GM18951 (cell line): Measurements from ENCODE around the gene LRPAP1.

Experiments used
- POLR2A ChIP-seq: IDR thresholded peaks from 4 replicates; pipeline ENCODE4 v1.6.1; 2011; ENCODE audit warnings: mild to moderate bottlenecking; ENCODE audit not compliant: insufficient read length, insufficient read depth; ENCODE audit errors: extremely low read depth
- in situ Hi-C: fragments of 300-500 bp; cut with MboI; formaldehyde crosslinking; loops from one replicate; pipeline ENCODE4 v1.12.0; 2022; ENCODE audit warnings: low sequenced_read_pairs, mixed read lengths, inconsistent platforms; ENCODE audit not compliant: unreplicated experiment

LRPAP1 gene

DNA sequence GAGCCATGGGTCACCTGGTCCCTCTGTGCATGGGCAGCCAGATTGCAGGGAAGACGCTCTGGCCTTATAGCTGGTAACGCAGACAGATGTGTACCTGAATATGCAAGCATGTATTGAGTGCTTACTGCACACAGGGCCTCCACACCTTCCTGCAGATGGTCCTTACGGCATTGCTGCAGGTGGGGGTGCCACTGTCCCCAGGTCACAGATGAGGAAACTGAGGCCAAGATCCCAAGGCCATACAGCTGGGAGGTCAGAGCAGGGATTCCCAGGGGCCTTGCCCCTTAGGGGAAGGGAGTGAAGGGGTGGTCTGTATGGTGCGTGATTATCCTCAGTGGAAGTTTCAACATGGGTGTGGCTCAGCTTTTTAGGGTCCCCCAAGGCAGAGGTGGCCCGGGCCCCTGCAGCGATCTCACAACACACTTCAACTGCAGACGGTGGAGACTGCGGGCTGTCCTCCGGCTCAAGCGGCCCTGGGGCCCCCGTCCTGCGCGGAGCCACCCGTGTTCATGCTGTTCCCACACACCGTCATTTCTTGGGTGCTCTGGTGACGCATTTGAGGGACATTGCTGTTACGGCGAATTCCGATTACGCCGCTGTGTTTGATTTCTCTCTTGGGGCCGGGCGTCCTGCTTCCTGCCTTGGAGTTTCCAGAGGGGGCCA, 61.0 kb downstream of the LRPAP1 start:
- in situ Hi-C loops: no loop called here
- TF ChIP-seq POLR2A: no peak

DNA sequence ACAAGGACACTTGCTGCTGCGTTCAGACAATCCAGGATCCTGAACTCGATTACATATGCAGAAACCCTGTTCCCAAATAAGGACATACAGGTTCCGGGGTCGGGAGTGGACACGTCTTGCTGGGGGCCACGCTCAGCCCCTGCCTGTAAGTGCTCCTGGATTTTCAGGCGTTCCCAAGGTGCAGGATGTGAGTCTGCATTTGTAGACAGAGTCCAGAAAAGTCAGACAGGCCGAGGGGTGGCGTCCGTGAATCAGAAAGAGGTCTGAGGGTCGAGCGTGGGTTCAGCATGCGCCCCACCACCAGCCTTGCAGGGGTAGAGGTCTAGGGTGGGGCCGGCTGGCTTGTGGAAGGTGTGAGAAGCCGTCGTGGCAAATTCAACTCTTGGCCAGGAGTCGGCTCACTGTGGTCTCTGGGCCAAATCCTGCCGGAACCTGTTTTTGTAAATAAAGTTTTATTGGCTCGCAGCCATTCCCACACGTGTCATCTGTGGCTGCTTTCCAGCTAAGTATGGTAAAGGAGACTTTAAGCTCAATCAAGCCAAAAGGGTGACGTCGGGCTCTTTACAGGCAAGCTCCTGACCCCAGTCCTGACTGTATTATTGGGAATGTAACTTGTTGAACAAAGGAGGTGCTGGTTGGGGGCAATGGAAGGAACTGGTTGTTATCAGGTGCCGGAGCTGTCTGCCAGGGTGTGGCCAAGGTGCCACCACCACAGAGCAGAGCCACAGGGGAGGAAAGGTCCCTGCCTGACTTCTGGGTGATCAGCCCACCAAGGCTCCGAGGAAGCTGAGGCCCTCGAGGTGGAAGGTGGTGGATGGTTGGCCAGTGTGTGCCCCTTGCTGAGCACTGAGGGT, 61.8 kb downstream of the LRPAP1 start:
- no peak for TF ChIP-seq POLR2A
- in situ Hi-C loops: no loop called here

DNA sequence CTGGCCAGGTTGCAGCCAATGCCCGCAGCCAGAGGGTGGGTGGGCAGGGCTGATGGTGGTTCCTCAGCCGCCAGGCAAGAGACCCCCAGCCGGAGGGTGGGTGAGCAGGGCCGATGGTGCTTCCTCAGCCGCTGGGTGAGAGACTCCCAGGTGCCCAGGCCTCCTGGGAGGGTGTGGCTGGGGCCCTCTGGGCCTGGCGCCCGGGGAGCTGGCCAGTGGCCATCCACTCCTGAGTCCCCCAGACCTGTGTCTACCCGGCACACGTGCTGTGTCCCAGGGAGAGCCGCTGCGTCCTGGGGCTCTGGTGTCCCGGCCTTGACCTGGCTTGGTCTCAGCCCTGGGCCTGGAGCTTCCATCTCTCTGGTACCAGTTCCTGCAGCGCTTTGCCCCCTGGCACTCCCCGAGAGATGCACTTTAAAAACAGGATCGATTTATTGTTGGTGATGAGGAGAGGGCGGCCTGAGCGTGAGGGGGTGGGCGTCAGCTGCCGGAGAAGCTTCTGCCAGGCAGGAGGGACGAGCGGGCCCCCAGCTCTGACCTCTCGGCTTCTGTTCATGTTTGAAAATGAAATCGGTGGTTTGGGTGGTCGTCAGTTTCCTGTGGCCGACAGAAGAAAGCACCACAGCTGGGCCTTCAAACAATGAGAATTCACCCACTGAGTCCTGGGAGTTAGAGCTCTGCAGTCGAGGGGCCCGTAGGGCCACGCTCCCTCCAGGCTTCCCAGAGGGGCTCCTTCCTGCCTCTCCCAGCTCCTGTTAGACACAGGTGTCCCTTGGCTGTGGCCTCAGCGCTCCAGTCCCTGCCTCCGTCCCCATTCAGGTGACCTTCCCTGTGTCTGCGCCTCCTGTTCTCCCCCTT, 62.6 kb downstream of the LRPAP1 start:
- in situ Hi-C loops: no loop called here
- no peak for TF ChIP-seq POLR2A

DNA sequence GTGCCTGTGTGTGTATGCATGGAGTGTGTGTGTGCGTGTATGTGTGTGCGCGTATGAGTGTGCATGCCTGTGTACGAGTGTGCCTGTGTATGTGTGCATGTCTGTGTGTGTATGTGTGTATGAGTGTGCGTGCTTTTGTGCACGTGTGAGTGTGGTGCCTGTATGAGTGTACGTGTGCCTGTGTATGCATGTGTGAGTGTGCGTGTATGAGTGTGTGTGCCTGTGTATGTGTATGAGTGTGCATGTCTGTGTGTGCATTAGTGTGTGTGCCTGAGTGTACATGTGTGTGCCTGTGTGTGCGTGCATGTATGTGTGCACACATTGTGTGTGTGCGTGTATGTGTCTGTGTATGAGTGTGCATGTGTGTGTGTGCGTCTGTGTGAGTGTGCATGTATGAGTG, 63.4 kb downstream of the LRPAP1 start:
- no peak for TF ChIP-seq POLR2A
- in situ Hi-C loops: no loop called here

DNA sequence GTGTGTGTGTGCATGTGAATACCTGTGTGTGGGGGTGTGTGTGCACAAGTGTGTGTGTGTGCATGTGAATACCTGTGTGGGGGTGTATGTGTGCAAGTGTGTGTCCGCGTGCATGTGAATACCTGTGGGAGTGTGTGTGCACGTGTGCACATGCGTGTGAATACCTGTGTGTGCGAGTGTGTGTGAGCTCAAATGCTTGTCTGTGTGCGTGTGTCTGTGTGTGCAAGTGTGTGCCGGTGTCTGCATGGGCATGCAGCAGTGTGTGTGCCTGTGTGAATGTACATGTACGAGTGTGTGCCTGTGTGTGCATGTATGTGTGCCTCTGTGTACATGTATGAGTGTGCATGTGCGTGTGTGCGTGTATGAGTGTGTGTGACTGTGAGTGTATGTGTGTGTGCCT, 64.1 kb downstream of the LRPAP1 start:
- no peak for TF ChIP-seq POLR2A
- in situ Hi-C loops: no loop called here

DNA sequence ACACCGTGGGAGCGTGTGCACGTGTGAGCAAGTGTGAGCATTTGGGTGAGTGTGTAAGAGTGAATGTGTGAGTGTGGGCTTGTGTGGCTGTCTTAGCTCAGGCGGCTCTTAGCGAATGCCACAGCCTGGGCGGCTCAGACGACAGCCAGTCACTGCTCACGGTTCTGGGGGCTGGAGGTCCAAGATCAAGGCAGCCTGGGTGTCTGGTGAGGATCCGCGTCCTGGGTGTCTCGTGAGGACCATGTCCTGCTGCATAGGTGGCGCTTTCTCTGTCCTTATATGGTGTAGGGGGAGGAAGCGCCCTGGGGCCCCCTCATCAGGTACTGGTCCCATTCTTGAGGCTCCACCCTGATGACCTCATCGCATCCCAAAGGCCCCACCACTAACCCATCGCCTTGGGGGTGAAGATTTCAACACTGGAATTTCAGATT, 64.6 kb downstream of the LRPAP1 start:
- TF ChIP-seq POLR2A: no peak
- in situ Hi-C loops: no loop called here

DNA sequence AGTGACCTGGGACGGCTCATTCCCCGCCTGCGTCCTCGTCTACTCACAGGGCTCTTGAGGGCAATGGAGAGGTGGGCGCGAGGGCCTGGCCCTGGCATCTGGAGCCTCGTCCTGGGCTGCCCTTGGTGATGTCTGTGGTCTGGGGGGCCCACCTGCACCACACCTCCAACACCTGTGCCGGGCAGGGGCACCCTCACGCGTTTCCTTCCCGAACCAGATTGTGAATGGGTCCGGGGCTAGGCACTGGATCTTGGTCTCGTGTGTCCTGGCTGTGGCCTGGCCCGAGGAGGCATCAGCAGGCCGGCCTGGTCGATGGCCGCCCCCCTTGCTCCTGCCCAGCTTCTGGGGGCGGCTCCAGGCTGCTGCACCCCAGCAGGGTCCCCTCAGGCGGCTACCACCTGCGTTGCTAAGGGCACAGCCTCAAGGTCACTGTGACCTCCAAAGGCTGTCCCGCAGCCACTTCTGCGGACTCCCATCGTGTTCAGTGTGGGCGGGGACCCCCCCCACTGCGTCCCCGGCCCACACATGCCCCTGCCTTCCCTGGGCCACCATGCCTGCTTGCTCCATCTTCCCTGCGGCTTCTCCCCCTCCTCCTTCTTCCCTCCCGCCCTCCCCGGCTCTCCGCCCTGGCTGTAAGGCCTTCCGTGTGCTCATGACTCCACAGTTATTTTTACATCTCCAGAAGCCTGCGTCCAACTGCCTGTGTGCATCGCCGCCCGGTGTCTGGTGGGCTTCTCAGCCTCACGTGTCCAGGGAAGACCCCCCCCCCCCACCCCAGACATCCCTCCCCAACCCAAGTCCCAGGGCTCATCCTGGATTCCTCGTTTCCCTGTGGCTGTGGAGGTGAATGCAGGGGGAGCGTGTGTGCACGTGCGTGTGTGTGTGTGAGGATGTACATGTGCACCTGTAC, 65.3 kb downstream of the LRPAP1 start:
- TF ChIP-seq POLR2A: no peak
- in situ Hi-C loops: no loop called here

DNA sequence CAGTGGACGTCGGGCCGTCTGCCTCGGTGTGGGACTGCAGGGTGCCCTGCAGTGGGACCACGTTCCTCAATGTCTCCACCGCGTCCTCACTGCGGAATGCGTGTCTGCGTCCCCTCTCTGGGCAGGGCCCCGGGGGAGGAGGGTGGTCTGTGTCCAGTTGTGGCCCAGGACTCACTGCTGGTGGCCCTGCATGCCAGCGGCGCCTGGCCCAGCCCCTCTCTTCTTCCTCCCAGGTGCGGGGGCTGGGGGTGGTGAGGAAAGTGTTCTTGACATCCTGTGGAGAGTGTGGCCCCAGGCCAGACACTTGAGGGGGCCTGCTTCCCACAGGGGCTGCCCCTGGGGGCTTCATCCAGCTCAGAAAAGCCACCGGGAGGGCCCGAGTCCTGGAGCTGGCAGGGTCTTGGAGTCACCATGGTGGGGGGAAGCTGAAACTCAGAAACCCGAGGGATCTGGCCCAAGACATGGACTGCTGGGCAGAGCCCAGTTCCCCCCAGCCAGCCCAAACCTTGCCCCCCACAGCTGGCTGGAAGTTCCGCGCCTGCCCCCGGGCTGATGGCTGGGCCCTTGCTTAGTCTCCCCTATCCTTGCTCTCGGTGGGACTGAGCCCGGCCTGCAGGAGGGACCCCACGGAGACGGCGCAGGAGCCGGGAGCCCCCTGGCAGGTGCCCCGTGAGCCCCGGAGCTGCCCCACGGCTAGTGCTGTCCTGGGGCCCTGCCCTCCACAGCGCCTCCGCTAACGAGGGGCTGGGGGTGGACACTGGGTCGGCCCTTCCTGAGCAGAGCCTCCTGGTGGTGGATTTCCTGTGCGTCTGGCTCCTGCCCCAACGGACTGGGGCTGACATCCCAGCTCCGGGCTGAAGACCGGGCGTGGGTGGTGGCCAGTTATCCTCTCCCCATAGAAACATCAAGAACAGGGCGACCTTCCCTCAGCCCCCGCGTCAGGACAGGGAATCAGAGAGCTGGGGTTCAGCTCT, 66.2 kb downstream of the LRPAP1 start:
- in situ Hi-C loops: no loop called here
- no peak for TF ChIP-seq POLR2A

DNA sequence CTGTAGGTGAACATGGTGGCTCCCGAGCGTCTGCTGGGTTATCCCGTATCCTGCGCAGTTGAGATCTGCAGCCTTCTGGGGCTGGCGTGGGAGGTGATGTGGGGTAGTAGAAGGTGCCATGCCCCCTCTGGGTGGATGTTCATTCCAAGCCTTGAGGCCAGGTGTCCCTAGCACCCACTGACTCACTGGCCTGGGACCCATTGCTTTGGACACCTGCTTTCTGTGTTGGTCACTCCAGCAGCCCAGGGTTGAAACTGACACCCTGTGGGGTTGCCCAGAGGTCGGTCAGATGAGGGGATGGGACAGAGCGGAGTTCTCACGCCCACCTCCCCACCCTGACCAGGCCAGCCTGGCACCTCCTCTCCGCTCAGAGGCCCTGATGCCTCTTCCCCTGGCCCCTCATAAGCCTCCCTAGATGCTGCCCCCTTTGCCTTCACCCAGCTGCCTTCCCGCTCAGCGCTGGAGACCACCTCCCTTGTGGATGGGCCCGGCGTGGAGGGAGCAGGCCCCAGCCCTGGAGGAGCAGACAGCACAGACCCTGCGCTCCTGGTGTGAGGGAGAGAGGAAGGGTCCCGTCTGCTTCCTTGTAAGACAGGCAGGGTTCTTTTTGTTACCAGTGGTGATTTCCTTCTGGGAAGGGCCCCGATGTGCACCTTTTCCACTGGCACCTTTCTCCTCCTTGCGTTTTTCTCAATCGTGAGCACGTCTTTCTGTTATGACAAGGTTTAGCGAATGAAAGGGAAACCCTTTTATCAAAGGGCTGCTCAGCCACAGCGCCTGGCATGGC, 67.1 kb downstream of the LRPAP1 start:
- no peak for TF ChIP-seq POLR2A

DNA sequence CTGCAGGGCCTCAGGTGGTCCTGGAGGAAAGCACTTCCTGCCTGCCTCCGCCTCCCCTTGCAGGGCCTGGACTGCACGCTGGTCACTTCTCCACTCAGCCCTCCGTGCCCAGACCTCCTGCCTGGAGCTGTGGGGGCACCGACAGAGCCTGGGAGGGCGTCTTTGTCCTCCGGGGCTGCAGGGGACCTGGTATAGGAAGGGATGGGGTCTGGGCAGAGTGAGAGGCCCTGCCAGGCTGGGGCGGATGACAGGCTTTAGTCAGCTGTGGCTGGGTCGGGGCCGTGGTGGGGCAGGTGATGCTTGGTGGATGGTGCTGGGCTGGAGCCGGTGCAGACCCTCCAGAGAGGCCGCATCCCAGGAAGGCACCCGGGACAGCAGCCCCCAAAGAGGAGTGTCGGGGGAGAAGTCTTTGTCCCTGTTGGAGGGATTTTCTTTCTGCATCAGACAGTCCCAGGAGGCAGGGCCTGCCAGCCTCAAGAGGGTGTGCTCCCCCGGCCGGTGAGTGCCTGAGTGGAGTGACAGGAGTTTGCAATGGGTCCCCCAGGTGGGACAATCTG, 67.8 kb downstream of the LRPAP1 start:
- TF ChIP-seq POLR2A: no peak
- in situ Hi-C loops: no loop called here

More for the DNA sequence above, 67.1 kb downstream of the LRPAP1 start:
- in situ Hi-C loops: no loop called here
